ENCODE data around the gene CLSTN2. TPM values are rescaled to one million over a fixed set of nuclear protein-coding genes. Genes with fewer than 3 reads are reported as not detected.

Gene CLSTN2
- total RNA-seq, 2 donors from 2014 or later = 0.08 TPM; not detected in 1

GRCh38 chr3:140285380-140285779, 350.4 kb downstream of the CLSTN2 start:
- no peaks in the 10 kb centered on the region for H3K36me3 Mint-ChIP-seq (ENCODE audit: low read depth)
- no peak for ATAC-seq (replicated peaks)
- no peaks in the 10 kb centered on the region for H3K9me3 Mint-ChIP-seq
- no peaks in the 10 kb centered on the region for H3K4me1 Mint-ChIP-seq
- H3K27ac Mint-ChIP-seq = no peak overlapping the region
- no peak overlapping the region for H3K4me3 Mint-ChIP-seq
- H3K27me3 Mint-ChIP-seq = peaks cover under 1% of the 10 kb centered on the region

DNA sequence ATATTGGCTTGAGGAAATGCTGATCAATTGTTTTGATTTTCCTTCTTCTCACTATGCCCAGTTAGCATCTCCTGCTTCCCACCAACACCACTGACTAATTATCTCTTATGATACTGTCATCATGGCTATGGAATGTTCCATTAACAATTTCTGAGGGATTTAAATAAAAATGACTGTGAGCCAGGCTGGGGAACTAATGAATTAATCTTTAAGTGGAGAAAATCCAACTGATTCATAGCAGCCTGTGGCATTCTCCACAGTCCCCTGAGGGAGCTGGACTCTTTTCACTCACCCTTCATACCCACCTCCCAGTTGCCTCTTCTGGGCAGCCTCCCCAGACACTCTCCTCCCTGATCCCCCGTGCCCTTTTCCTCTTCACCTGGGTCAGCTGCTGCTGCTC, 353.6 kb downstream of the CLSTN2 start:
- Mint-ChIP-seq H3K4me1 (no peaks in the 10 kb centered on the region), H3K9me3 (peaks cover 4% of the 10 kb centered on the region), H3K27me3 (peaks cover 15% of the 10 kb centered on the region), H3K4me3 (no peak overlapping the region), H3K27ac (no peak overlapping the region), H3K36me3 (ENCODE audit: low read depth) (no peaks in the 10 kb centered on the region)
- ATAC-seq (replicated peaks) = no peak

DNA sequence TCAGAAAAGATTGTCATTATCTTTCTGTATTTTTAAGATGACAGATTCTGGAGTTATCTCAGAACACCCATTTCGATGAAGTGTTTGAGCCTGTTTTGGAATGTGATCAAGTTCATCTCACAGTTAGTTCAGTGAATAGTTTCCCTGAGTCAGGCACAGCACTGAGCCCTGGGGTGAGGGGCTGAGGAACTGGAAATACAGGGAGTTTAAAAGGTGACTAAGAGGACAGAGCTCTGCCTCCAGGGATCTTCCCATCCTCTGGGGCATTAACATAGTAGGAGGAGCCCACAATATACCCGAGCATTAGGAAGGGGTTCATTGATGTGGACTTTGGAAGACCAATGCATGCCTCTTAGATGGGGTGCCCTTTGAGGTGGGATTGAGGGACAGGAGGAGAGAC, 355.1 kb downstream of the CLSTN2 start:
- H3K36me3 Mint-ChIP-seq (ENCODE audit: low read depth) = no peaks in the 10 kb centered on the region

DNA sequence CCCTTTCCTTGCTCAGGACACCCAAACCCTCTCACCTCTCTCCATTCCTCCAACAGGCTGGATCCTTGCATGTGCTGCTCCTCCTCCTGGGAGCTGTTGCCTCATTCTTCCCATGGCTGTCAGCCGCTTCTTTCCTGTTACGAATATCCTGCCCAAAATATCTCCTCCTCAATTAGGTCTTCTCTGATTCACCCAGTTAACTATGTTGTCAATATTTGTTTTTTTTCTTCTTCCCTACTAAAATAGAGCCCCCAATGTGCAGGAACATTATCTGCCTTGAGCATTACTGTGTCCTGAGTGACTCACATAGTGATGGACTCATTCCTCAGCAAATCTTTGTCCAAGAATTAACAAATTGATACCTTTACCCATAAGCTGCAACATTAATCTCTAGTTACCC, 357.2 kb downstream of the CLSTN2 start:
- H3K4me3 Mint-ChIP-seq = no peak overlapping the region
- no peaks in the 10 kb centered on the region for H3K36me3 Mint-ChIP-seq (ENCODE audit: low read depth)
- H3K9me3 Mint-ChIP-seq = peaks cover 4% of the 10 kb centered on the region
- H3K4me1 Mint-ChIP-seq = no peaks in the 10 kb centered on the region
- no peak for ATAC-seq (replicated peaks)
- H3K27ac Mint-ChIP-seq = no peak overlapping the region
- peaks cover 15% of the 10 kb centered on the region for H3K27me3 Mint-ChIP-seq

More for the DNA sequence above, 355.1 kb downstream of the CLSTN2 start:
- Mint-ChIP-seq H3K9me3 (peaks cover 4% of the 10 kb centered on the region), H3K4me1 (no peaks in the 10 kb centered on the region), H3K27ac (no peak overlapping the region), H3K4me3 (no peak overlapping the region), H3K27me3 (peaks cover 15% of the 10 kb centered on the region)
- no peak for ATAC-seq (replicated peaks)

DNA sequence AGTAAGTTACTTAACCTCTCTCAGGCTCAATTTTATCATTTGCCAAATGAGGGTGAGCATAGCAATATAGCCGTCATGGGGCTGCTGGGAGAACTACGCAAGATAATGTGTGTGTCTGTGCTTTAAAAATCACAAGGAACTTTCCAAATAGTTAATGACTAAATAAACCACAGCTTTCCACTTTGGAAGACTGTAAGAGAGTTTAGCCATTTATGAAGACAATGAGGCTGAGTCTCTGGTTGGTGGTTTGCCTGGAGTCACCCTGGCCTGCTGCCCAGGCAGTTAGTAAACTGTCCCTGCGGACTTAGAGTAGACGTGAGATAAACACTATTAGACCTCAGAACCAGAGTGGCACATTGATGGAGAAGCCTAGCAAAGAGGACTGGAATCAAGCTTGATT, 357.7 kb downstream of the CLSTN2 start:
- no peak overlapping the region for H3K27ac Mint-ChIP-seq
- H3K27me3 Mint-ChIP-seq = peaks cover 15% of the 10 kb centered on the region
- H3K4me3 Mint-ChIP-seq = no peak overlapping the region
- no peaks in the 10 kb centered on the region for H3K36me3 Mint-ChIP-seq (ENCODE audit: low read depth)
- peaks cover 4% of the 10 kb centered on the region for H3K9me3 Mint-ChIP-seq
- no peaks in the 10 kb centered on the region for H3K4me1 Mint-ChIP-seq
- no peak for ATAC-seq (replicated peaks)

GRCh38 chr3:140294058-140294457, 359.1 kb downstream of the CLSTN2 start:
- peaks cover 4% of the 10 kb centered on the region for H3K9me3 Mint-ChIP-seq
- H3K4me3 Mint-ChIP-seq = no peak overlapping the region
- peaks cover 15% of the 10 kb centered on the region for H3K27me3 Mint-ChIP-seq
- no peaks in the 10 kb centered on the region for H3K4me1 Mint-ChIP-seq
- H3K36me3 Mint-ChIP-seq (ENCODE audit: low read depth) = no peaks in the 10 kb centered on the region
- H3K27ac Mint-ChIP-seq = no peak overlapping the region
- no peak for ATAC-seq (replicated peaks)

DNA sequence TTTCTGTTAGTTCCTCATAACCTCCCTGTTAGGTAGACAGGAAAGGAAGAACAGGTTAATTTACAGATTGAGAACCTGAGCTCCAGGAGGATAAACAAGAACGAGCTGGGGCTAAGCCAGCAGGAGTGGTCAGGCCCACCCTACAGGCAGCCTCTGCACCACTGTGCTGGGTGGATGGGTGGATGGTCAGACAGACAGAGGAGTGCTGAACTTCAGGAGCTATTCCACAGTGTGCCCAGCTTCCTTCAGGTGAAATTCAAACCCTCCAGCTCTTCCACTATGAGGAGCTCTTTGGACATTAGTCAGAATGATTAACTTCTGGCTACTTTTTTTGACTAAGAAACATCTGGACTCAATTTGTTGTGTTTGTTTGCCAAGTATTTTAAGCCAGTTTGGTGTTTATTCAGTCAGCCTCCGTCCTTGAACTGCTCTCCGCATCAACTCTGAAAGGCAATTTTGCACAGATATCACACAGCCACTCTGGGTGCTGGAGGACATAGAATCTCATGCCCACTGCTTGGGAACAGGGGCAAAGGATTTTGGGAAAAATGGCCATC, 361.9 kb downstream of the CLSTN2 start:
- no peak overlapping the region for H3K27ac Mint-ChIP-seq
- no peak for ATAC-seq (replicated peaks)
- H3K4me1 Mint-ChIP-seq = no peaks in the 10 kb centered on the region
- H3K9me3 Mint-ChIP-seq = peaks cover 4% of the 10 kb centered on the region
- no peaks in the 10 kb centered on the region for H3K36me3 Mint-ChIP-seq (ENCODE audit: low read depth)
- H3K4me3 Mint-ChIP-seq = no peak overlapping the region
- H3K27me3 Mint-ChIP-seq = peaks cover 9% of the 10 kb centered on the region

DNA sequence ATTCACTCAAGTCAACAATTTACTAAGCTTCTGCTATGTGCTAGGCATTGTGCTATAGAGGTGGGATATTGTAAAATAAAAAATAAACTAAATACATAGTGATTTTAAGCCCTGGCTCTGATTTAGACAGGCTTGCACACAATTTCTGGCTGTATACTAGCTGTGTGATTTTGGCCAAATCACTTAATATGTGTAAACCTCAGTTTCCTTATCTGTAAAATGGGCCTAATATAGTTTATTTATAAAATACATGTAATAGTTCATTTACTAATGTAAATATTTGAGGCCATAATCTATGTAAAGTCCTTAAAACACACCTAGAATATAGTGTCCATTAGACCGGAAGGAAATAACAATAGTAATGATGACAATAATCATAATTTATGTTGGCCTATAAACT, 363.1 kb downstream of the CLSTN2 start:
- no peak overlapping the region for H3K27ac Mint-ChIP-seq
- H3K36me3 Mint-ChIP-seq (ENCODE audit: low read depth) = no peaks in the 10 kb centered on the region
- no peaks in the 10 kb centered on the region for H3K4me1 Mint-ChIP-seq
- peaks cover 4% of the 10 kb centered on the region for H3K9me3 Mint-ChIP-seq
- H3K4me3 Mint-ChIP-seq = no peak overlapping the region
- H3K27me3 Mint-ChIP-seq = peaks cover 4% of the 10 kb centered on the region
- ATAC-seq (replicated peaks) = no peak

- H3K27me3 Mint-ChIP-seq = no peaks in the 10 kb centered on the region
- no peak overlapping the region for H3K27ac Mint-ChIP-seq
- no peaks in the 10 kb centered on the region for H3K36me3 Mint-ChIP-seq (ENCODE audit: low read depth)
- H3K4me1 Mint-ChIP-seq = no peaks in the 10 kb centered on the region
- no peak overlapping the region for H3K4me3 Mint-ChIP-seq
- H3K9me3 Mint-ChIP-seq = no peaks in the 10 kb centered on the region
- no peak for ATAC-seq (replicated peaks)
These were observed 363.6 kb downstream of the CLSTN2 start for GRCh38 chr3:140298569-140299070.

- Mint-ChIP-seq H3K36me3 (ENCODE audit: low read depth) (no peaks in the 10 kb centered on the region), H3K4me1 (no peaks in the 10 kb centered on the region), H3K9me3 (no peaks in the 10 kb centered on the region), H3K27ac (no peak overlapping the region), H3K4me3 (no peak overlapping the region), H3K27me3 (peaks cover 8% of the 10 kb centered on the region)
- ATAC-seq (replicated peaks) = peak; percentile 43
These were observed 368.9 kb downstream of the CLSTN2 start for GRCh38 chr3:140303875-140304274.

DNA sequence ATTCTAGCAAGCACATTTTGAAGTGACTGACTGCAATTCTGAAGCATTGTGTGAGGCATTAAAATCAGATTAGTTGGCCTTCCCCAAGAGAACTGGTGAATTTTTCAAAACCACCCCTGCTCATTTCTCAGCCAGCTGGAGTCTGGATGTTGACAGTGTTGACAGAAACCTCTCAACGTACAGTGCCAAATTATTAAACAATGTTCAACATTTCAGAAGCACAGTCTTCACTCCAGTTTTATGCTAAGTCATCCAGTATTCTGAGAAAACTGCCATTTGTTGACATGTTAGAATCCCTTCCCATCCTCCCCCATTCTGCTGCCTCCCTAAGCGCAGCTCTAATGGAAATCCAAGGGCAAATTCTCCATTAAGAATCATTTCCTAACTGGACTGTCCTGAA, 373.6 kb downstream of the CLSTN2 start:
- no peaks in the 10 kb centered on the region for H3K36me3 Mint-ChIP-seq (ENCODE audit: low read depth)
- H3K4me1 Mint-ChIP-seq = no peaks in the 10 kb centered on the region
- peaks cover 11% of the 10 kb centered on the region for H3K27me3 Mint-ChIP-seq
- no peak overlapping the region for H3K4me3 Mint-ChIP-seq
- no peaks in the 10 kb centered on the region for H3K9me3 Mint-ChIP-seq
- no peak for ATAC-seq (replicated peaks)
- H3K27ac Mint-ChIP-seq = no peak overlapping the region

DNA sequence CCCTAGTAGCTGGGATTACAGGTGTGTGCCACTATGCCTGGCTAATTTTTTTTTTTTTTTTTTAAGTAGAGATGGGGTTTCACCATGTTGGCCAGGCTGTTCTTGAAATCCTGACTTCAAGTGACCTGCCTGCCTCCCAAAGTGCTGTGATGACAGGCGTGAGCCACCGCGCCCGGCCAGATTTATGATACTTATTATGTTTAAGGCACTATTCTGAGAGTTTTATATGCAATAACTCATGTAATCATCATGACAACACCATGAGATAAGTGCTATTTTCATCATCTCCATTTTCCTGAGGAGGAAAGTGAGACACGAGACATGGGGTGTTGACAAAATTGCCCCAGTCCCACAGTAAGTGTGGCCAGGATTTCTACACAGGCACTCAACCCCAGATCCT, 376.4 kb downstream of the CLSTN2 start:
- H3K36me3 Mint-ChIP-seq (ENCODE audit: low read depth) = no peaks in the 10 kb centered on the region
- no peak for ATAC-seq (replicated peaks)
- no peaks in the 10 kb centered on the region for H3K4me1 Mint-ChIP-seq
- H3K27me3 Mint-ChIP-seq = peaks cover 6% of the 10 kb centered on the region
- no peaks in the 10 kb centered on the region for H3K9me3 Mint-ChIP-seq
- no peak overlapping the region for H3K27ac Mint-ChIP-seq
- H3K4me3 Mint-ChIP-seq = no peak overlapping the region

DNA sequence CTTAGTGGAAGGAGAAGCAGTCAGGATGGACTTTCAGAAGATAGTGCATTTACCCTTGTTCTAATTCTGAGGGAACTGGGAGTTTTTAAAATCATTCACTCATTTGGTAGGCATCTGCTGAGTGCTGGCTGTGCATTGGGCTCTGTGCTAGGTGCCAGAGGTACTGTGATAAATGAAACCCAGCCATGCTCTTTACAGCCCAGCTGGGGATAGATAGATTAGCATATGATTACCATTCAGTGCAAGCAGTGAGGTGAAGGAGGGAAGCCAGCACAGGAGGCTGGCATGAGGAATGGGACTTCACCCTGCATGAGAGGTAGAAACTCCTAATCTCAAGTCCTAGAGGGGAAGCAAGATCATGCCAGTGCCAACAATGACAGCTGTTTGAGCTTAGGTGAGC, 381.0 kb downstream of the CLSTN2 start:
- no peaks in the 10 kb centered on the region for H3K36me3 Mint-ChIP-seq (ENCODE audit: low read depth)
- peaks cover 3% of the 10 kb centered on the region for H3K27me3 Mint-ChIP-seq
- ATAC-seq (replicated peaks) = no peak
- no peak overlapping the region for H3K27ac Mint-ChIP-seq
- H3K4me1 Mint-ChIP-seq = no peaks in the 10 kb centered on the region
- H3K4me3 Mint-ChIP-seq = no peak overlapping the region
- no peaks in the 10 kb centered on the region for H3K9me3 Mint-ChIP-seq

- no peak for ATAC-seq (replicated peaks)
- peaks cover 3% of the 10 kb centered on the region for H3K27me3 Mint-ChIP-seq
- H3K27ac Mint-ChIP-seq = no peak overlapping the region
- H3K9me3 Mint-ChIP-seq = no peaks in the 10 kb centered on the region
- H3K4me3 Mint-ChIP-seq = no peak overlapping the region
- H3K36me3 Mint-ChIP-seq (ENCODE audit: low read depth) = no peaks in the 10 kb centered on the region
- H3K4me1 Mint-ChIP-seq = no peaks in the 10 kb centered on the region
These were observed 381.5 kb downstream of the CLSTN2 start for GRCh38 chr3:140316466-140316865.

DNA sequence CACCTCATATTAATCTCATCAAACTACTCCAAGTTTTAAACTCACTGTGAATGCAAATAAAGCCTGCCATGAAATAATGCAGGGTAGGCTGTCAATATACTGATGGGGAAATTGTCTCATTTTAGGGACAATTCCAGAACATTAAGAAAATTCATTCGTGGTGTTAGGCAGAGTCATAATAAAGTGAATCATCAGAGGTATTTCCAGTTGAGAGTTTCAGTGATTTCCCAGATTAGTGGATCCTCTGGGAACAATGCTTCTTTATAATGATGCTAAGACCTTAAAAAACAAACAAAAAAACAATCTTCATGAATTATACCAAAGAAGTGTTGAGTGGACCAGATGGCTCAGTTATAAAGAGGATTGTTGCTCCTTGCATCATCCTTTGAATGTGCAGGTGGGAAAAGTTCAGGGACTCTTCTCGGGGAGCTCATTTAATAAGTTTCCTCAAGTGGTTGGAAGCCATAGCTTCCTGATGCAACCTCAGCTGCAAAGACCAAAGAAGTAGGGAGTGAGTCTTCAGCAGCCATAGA, 381.9 kb downstream of the CLSTN2 start:
- Mint-ChIP-seq H3K36me3 (ENCODE audit: low read depth) (no peaks in the 10 kb centered on the region), H3K4me1 (no peaks in the 10 kb centered on the region), H3K9me3 (no peaks in the 10 kb centered on the region), H3K4me3 (no peak overlapping the region), H3K27ac (no peak overlapping the region), H3K27me3 (peaks cover 3% of the 10 kb centered on the region)
- ATAC-seq (replicated peaks) = no peak

- no peaks in the 10 kb centered on the region for H3K9me3 Mint-ChIP-seq
- H3K4me1 Mint-ChIP-seq = no peaks in the 10 kb centered on the region
- H3K36me3 Mint-ChIP-seq (ENCODE audit: low read depth) = no peaks in the 10 kb centered on the region
- H3K4me3 Mint-ChIP-seq = no peak overlapping the region
- no peak for ATAC-seq (replicated peaks)
- H3K27me3 Mint-ChIP-seq = peaks cover 3% of the 10 kb centered on the region
- H3K27ac Mint-ChIP-seq = no peak overlapping the region
These were observed 384.8 kb downstream of the CLSTN2 start for GRCh38 chr3:140319739-140320138.

Measured in activated T-helper 17 cell treated with anti-CD3 and anti-CD28 coated beads, Interleukin-2, amount 50 U/mL, for 72 hours (primary cell).